Duodenal mucosa (tissue), 2 donors: ENCODE measurements around the gene UNC80.

ENCODE experiments used
- H3K27ac ChIP-seq: one replicate; pipeline ENCODE4 v1.7.0; 2013; ENCODE audit warnings: low read depth, low read length
- H3K27me3 ChIP-seq, 2 donors: one replicate each; pipeline ENCODE4 v1.7.0; 2013; ENCODE audit warnings: low read length in 2 of 2, control low read depth in 1 of 2; ENCODE audit not compliant: insufficient read depth in 2 of 2, control insufficient read depth in 1 of 2
- H3K36me3 ChIP-seq, 2 donors: one replicate each; pipeline ENCODE4 v1.7.0; 2013; ENCODE audit warnings: low read length in 2 of 2, control low read depth in 1 of 2; ENCODE audit not compliant: insufficient read depth in 2 of 2, control insufficient read depth in 1 of 2
- H3K4me1 ChIP-seq, 2 donors: one replicate each; pipeline ENCODE4 v1.7.0; 2013; ENCODE audit warnings: low read length in 2 of 2, control low read depth in 1 of 2; ENCODE audit not compliant: insufficient read depth in 2 of 2, control insufficient read depth in 1 of 2
- H3K4me3 ChIP-seq, 2 donors: one replicate each; pipeline ENCODE4 v1.7.0; 2013; ENCODE audit warnings: low read length in 2 of 2, low read depth in 1 of 2
- H3K9ac ChIP-seq, 2 donors: one replicate each; pipeline ENCODE4 v1.7.0; 2013; ENCODE audit warnings: low read length in 2 of 2, low read depth in 1 of 2
- H3K9me3 ChIP-seq, 2 donors: one replicate each; pipeline ENCODE4 v1.7.0; 2013; ENCODE audit warnings: low read length in 2 of 2, control low read depth in 1 of 2; ENCODE audit not compliant: control insufficient read depth in 1 of 2

UNC80 gene

GRCh38 chr2:209956271-209956670, 184.6 kb downstream of the UNC80 start:
- H3K4me3 ChIP-seq: no peak overlapping the region
- no peak overlapping the region for H3K9ac ChIP-seq
- no peaks in the 10 kb centered on the region for H3K9me3 ChIP-seq

GRCh38 chr2:209958016-209958415, 186.4 kb downstream of the UNC80 start:
- Histone ChIP-seq H3K4me1 (no peaks in the 10 kb centered on the region), H3K27me3 (no peaks in the 10 kb centered on the region), H3K36me3 (no peaks in the 10 kb centered on the region), H3K27ac (no peak overlapping the region), H3K9me3 (no peaks in the 10 kb centered on the region), H3K9ac (no peak overlapping the region), H3K4me3 (no peak overlapping the region)

More at GRCh38 chr2:209956271-209956670, 184.6 kb downstream of the UNC80 start:
- no peaks in the 10 kb centered on the region for H3K27me3 ChIP-seq
- H3K4me1 ChIP-seq: no peaks in the 10 kb centered on the region
- H3K27ac ChIP-seq: no peak overlapping the region
- no peaks in the 10 kb centered on the region for H3K36me3 ChIP-seq

GRCh38 chr2:209960045-209960444, 188.4 kb downstream of the UNC80 start:
- Histone ChIP-seq H3K36me3 (no peaks in the 10 kb centered on the region), H3K4me1 (no peaks in the 10 kb centered on the region), H3K27me3 (no peaks in the 10 kb centered on the region), H3K4me3 (no peak overlapping the region), H3K9ac (no peak overlapping the region), H3K9me3 (no peaks in the 10 kb centered on the region), H3K27ac (no peak overlapping the region)

- no peak overlapping the region for H3K4me3 ChIP-seq
- no peaks in the 10 kb centered on the region for H3K36me3 ChIP-seq
- no peaks in the 10 kb centered on the region for H3K9me3 ChIP-seq
- H3K27ac ChIP-seq: no peak overlapping the region
- no peak overlapping the region for H3K9ac ChIP-seq
- H3K4me1 ChIP-seq: no peaks in the 10 kb centered on the region
- H3K27me3 ChIP-seq: no peaks in the 10 kb centered on the region
These were observed 189.3 kb downstream of the UNC80 start for GRCh38 chr2:209960676-209961630.

- no peaks in the 10 kb centered on the region for H3K27me3 ChIP-seq
- no peak overlapping the region for H3K4me3 ChIP-seq
- no peaks in the 10 kb centered on the region for H3K36me3 ChIP-seq
- no peak overlapping the region for H3K9ac ChIP-seq
- no peak overlapping the region for H3K27ac ChIP-seq
- H3K9me3 ChIP-seq: no peaks in the 10 kb centered on the region
- no peaks in the 10 kb centered on the region for H3K4me1 ChIP-seq
These were observed 194.1 kb downstream of the UNC80 start for GRCh38 chr2:209965723-209966122.

GRCh38 chr2:209969692-209970091, 198.1 kb downstream of the UNC80 start:
- no peaks in the 10 kb centered on the region for H3K4me1 ChIP-seq
- no peaks in the 10 kb centered on the region for H3K36me3 ChIP-seq
- peaks cover 0 to 3% of the 10 kb centered on the region in 2 donors for H3K27me3 ChIP-seq
- H3K9ac ChIP-seq: no peak overlapping the region
- H3K4me3 ChIP-seq: no peak overlapping the region
- H3K9me3 ChIP-seq: no peaks in the 10 kb centered on the region
- no peak overlapping the region for H3K27ac ChIP-seq

- Histone ChIP-seq H3K4me1 (no peaks in the 10 kb centered on the region), H3K9ac (no peak overlapping the region), H3K4me3 (no peak overlapping the region), H3K9me3 (no peaks in the 10 kb centered on the region), H3K36me3 (no peaks in the 10 kb centered on the region), H3K27me3 (peaks cover 0 to 3% of the 10 kb centered on the region in 2 donors), H3K27ac (no peak overlapping the region)
These were observed 198.6 kb downstream of the UNC80 start for GRCh38 chr2:209970271-209970670.

GRCh38 chr2:209970711-209971110, 199.1 kb downstream of the UNC80 start:
- Histone ChIP-seq H3K27me3 (peaks cover 0 to 3% of the 10 kb centered on the region in 2 donors), H3K27ac (no peak overlapping the region), H3K36me3 (no peaks in the 10 kb centered on the region), H3K9me3 (no peaks in the 10 kb centered on the region), H3K4me3 (no peak overlapping the region), H3K4me1 (no peaks in the 10 kb centered on the region), H3K9ac (no peak overlapping the region)

GRCh38 chr2:209973328-209973727, 201.7 kb downstream of the UNC80 start:
- H3K36me3 ChIP-seq: no peaks in the 10 kb centered on the region
- no peak overlapping the region for H3K4me3 ChIP-seq
- no peak overlapping the region for H3K27ac ChIP-seq
- H3K9me3 ChIP-seq: no peaks in the 10 kb centered on the region
- H3K27me3 ChIP-seq: peaks cover 0 to 3% of the 10 kb centered on the region in 2 donors
- no peak overlapping the region for H3K9ac ChIP-seq
- no peaks in the 10 kb centered on the region for H3K4me1 ChIP-seq

- Histone ChIP-seq H3K4me3 (no peak overlapping the region), H3K27me3 (peaks cover 0 to 3% of the 10 kb centered on the region in 2 donors), H3K9ac (no peak overlapping the region), H3K27ac (no peak overlapping the region), H3K9me3 (no peaks in the 10 kb centered on the region), H3K36me3 (no peaks in the 10 kb centered on the region), H3K4me1 (no peaks in the 10 kb centered on the region)
These were observed 202.9 kb downstream of the UNC80 start for GRCh38 chr2:209974576-209974975.
